Measurements from ENCODE around the gene SSH2. TPM values are rescaled to one million over a fixed set of nuclear protein-coding genes. Genes with fewer than 3 reads are reported as not detected.
"Not testable (repeated sequence)": the region's sequence is repeated elsewhere in the genome, so short reads cannot be mapped to it uniquely, and the experiment has no call there.

Gene SSH2
- total RNA-seq, 1 donor from 2014 or later, result 11.2 TPM

GRCh38 chr17:29682054-29682453 lies 248.0 kb downstream of the SSH2 start:
- ATAC-seq (peak; percentile 49), DNase-seq (ENCODE audit: low spot score) (no peak)

GRCh38 chr17:29677824-29678223 lies 252.2 kb downstream of the SSH2 start:
- DNase-seq (ENCODE audit: low spot score) (no peak), ATAC-seq (no peak)

GRCh38 chr17:29677221-29677791 lies 252.7 kb downstream of the SSH2 start:
- ATAC-seq (no peak), DNase-seq (ENCODE audit: low spot score) (no peak)

GRCh38 chr17:29675961-29676360 lies 254.1 kb downstream of the SSH2 start:
- not testable (repeated sequence) for DNase-seq (ENCODE audit: low spot score); ATAC-seq

GRCh38 chr17:29674281-29674680 lies 255.7 kb downstream of the SSH2 start:
- ATAC-seq (no peak), DNase-seq (ENCODE audit: low spot score) (no peak)

GRCh38 chr17:29671661-29672060 lies 258.4 kb downstream of the SSH2 start:
- no peak for ATAC-seq

GRCh38 chr17:29669266-29669665 lies 260.8 kb downstream of the SSH2 start:
- DNase-seq (ENCODE audit: low spot score), result no peak
- no peak for ATAC-seq

More at GRCh38 chr17:29671661-29672060, 258.4 kb downstream of the SSH2 start:
- DNase-seq (ENCODE audit: low spot score), result no peak

GRCh38 chr17:29667969-29668368 lies 262.1 kb downstream of the SSH2 start:
- DNase-seq (ENCODE audit: low spot score) (no peak), ATAC-seq (no peak)

GRCh38 chr17:29665481-29665810 lies 264.6 kb downstream of the SSH2 start:
- ATAC-seq (no peak), DNase-seq (ENCODE audit: low spot score) (no peak)

- ATAC-seq, result no peak
Measured at GRCh38 chr17:29664743-29665480, 265.1 kb downstream of the SSH2 start.

GRCh38 chr17:29663155-29663554 lies 266.9 kb downstream of the SSH2 start:
- no peak for DNase-seq (ENCODE audit: low spot score)
- ATAC-seq, result peak; percentile 28

More at GRCh38 chr17:29664743-29665480, 265.1 kb downstream of the SSH2 start:
- DNase-seq (ENCODE audit: low spot score), result no peak

GRCh38 chr17:29661213-29661612 lies 268.8 kb downstream of the SSH2 start:
- peak; percentile 26 for ATAC-seq

GRCh38 chr17:29659155-29659554 lies 270.9 kb downstream of the SSH2 start:
- DNase-seq (ENCODE audit: low spot score), result no peak

More at GRCh38 chr17:29661213-29661612, 268.8 kb downstream of the SSH2 start:
- no peak for DNase-seq (ENCODE audit: low spot score)

GRCh38 chr17:29655323-29655722 lies 274.7 kb downstream of the SSH2 start:
- DNase-seq (ENCODE audit: low spot score), result no peak
- ATAC-seq, result no peak

More at GRCh38 chr17:29659155-29659554, 270.9 kb downstream of the SSH2 start:
- no peak for ATAC-seq

- DNase-seq (ENCODE audit: low spot score), result no peak
- no peak for ATAC-seq
Measured at GRCh38 chr17:29653995-29654714, 275.9 kb downstream of the SSH2 start.

GRCh38 chr17:29652976-29653375 lies 277.1 kb downstream of the SSH2 start:
- ATAC-seq (no peak), DNase-seq (ENCODE audit: low spot score) (no peak)

- ATAC-seq; DNase-seq (ENCODE audit: low spot score): not testable (repeated sequence)
Measured at GRCh38 chr17:29651913-29652312, 278.1 kb downstream of the SSH2 start.

GRCh38 chr17:29650396-29650795 lies 279.6 kb downstream of the SSH2 start:
- no peak for ATAC-seq
- DNase-seq (ENCODE audit: low spot score), result no peak

- no peak for ATAC-seq
Measured at GRCh38 chr17:29649359-29649758, 280.7 kb downstream of the SSH2 start.

GRCh38 chr17:29648005-29648404 lies 282.0 kb downstream of the SSH2 start:
- DNase-seq (ENCODE audit: low spot score) (no peak), ATAC-seq (no peak)

More at GRCh38 chr17:29649359-29649758, 280.7 kb downstream of the SSH2 start:
- DNase-seq (ENCODE audit: low spot score), result no peak

- DNase-seq (ENCODE audit: low spot score), result no peak
- ATAC-seq, result peak; percentile 84
Measured at GRCh38 chr17:29645515-29646051, 284.4 kb downstream of the SSH2 start.

- no peak for ATAC-seq
Measured at GRCh38 chr17:29643817-29644160, 286.2 kb downstream of the SSH2 start.

More at GRCh38 chr17:29643817-29644160, 286.2 kb downstream of the SSH2 start:
- DNase-seq (ENCODE audit: low spot score), result no peak

All from left lobe of liver (tissue), 2 donors.